ENCODE measurements around the gene PCDHGA1.
A peak's percentile ranks its signal among the peaks of the same experiment; 100 is the strongest.
"Not testable (repeated sequence)": the region's sequence is repeated elsewhere in the genome, so short reads cannot be mapped to it uniquely, and the experiment has no call there.

The PCDHGA1 gene

GRCh38 chr5:141330299-141331080, at the start of gene PCDHGA1:
TSS of gene PCDHGA1 (plus strand) at chr5:141330514.
- DNase-seq (ENCODE audit: low read depth in 2 of 2): no peak

- DNase-seq (ENCODE audit: low read depth in 2 of 2): no peak
Measured at GRCh38 chr5:141298376-141298775, 31.9 kb upstream of the PCDHGA1 start.

GRCh38 chr5:141303756-141304155, 26.6 kb upstream of the PCDHGA1 start, which contains the start of gene SLC25A2:
TSS of gene SLC25A2 (minus strand) at chr5:141304049. CDS start at chr5:141303865, 184 bp downstream.
- no peak for DNase-seq (ENCODE audit: low read depth in 2 of 2)

- DNase-seq (ENCODE audit: low read depth in 2 of 2): no peak
Measured at GRCh38 chr5:141306630-141307029, 23.7 kb upstream of the PCDHGA1 start.

- DNase-seq (ENCODE audit: low read depth in 2 of 2): no peak
Measured at GRCh38 chr5:141313711-141314110, 16.6 kb upstream of the PCDHGA1 start.

- not testable (repeated sequence) for DNase-seq (ENCODE audit: low read depth in 2 of 2)
Measured at GRCh38 chr5:141316963-141317362, 13.4 kb upstream of the PCDHGA1 start.

GRCh38 chr5:141319202-141319601, 11.1 kb upstream of the PCDHGA1 start:
- no peak for DNase-seq (ENCODE audit: low read depth in 2 of 2)

- no peak for DNase-seq (ENCODE audit: low read depth in 2 of 2)
Measured at GRCh38 chr5:141319699-141320098, 10.6 kb upstream of the PCDHGA1 start.

GRCh38 chr5:141320225-141321169, 9.8 kb upstream of the PCDHGA1 start, which contains the start of gene TAF7:
TSS of gene TAF7 (minus strand) at chr5:141320784. CDS start at chr5:141320044, 740 bp downstream.
- DNase-seq (ENCODE audit: low read depth in 2 of 2): peak; percentile 83

GRCh38 chr5:141322261-141322660, 8.1 kb upstream of the PCDHGA1 start:
- DNase-seq (ENCODE audit: low read depth in 2 of 2): no peak

- DNase-seq (ENCODE audit: low read depth in 2 of 2): peak; percentile 20 to 45
Measured at GRCh38 chr5:141326088-141326854, 4.0 kb upstream of the PCDHGA1 start.

- DNase-seq (ENCODE audit: low read depth in 2 of 2): no peak
Measured at GRCh38 chr5:141328231-141328630, 2.1 kb upstream of the PCDHGA1 start.

- DNase-seq (ENCODE audit: low read depth in 2 of 2): not testable (repeated sequence)
Measured at GRCh38 chr5:141332571-141332970, 2.3 kb downstream of the PCDHGA1 start.

- DNase-seq (ENCODE audit: low read depth in 2 of 2): no peak
Measured at GRCh38 chr5:141338538-141339306, 8.4 kb downstream of the PCDHGA1 start, which contains the start of gene PCDHGA2. TSS of gene PCDHGA2 (plus strand) at chr5:141338760.

- not testable (repeated sequence) for DNase-seq (ENCODE audit: low read depth in 2 of 2)
Measured at GRCh38 chr5:141340781-141341354, 10.6 kb downstream of the PCDHGA1 start.

GRCh38 chr5:141342773-141343172, 12.5 kb downstream of the PCDHGA1 start:
- DNase-seq (ENCODE audit: low read depth in 2 of 2): no peak

- DNase-seq (ENCODE audit: low read depth in 2 of 2): no peak
Measured at GRCh38 chr5:141343242-141343952, 13.1 kb downstream of the PCDHGA1 start, which contains the start of gene PCDHGA3. TSS of gene PCDHGA3 (plus strand) at chr5:141343829. CDS start at chr5:141344034, 205 bp downstream.

- no peak for DNase-seq (ENCODE audit: low read depth in 2 of 2)
Measured at GRCh38 chr5:141343953-141344463, 13.7 kb downstream of the PCDHGA1 start.

- DNase-seq (ENCODE audit: low read depth in 2 of 2): no peak
Measured at GRCh38 chr5:141345327-141345726, 15.0 kb downstream of the PCDHGA1 start.

Measured in stimulated activated CD8-positive, alpha-beta memory T cell treated with anti-CD3 and anti-CD28 coated beads, Interleukin-7, amount 100 ng/mL, for 1 hour (primary cell).